ENCODE measurements around the gene GATA2.
A peak's percentile ranks its signal among the peaks of the same experiment; 100 is the strongest.

Gene GATA2

GRCh38 chr3:128524374-128525299, 31.6 kb upstream of the GATA2 start:
- Histone ChIP-seq H3K4me1 (ENCODE audit: control extremely low read depth in 1 of 4, control insufficient read depth in 4 of 4, insufficient read depth in 4 of 4, low read length in 3 of 4) (peaks cover 0 to 14% (median 5%) of the 10 kb centered on the region in 4 experiments), H3K9me3 (ENCODE audit: control extremely low read depth in 1 of 5, control insufficient read depth in 4 of 5, insufficient read depth in 2 of 5, low read depth in 1 of 5, low read length in 4 of 5) (no peaks in the 10 kb centered on the region), H3K4me3 (ENCODE audit: control insufficient read depth in 1 of 7, extremely low read depth in 1 of 7, insufficient read depth in 4 of 7, low read depth in 2 of 7, low read length in 6 of 7) (no peak overlapping the region), H3K36me3 (ENCODE audit: control insufficient read depth in 4 of 4, insufficient read depth in 4 of 4, low read length in 3 of 4) (no peaks in the 10 kb centered on the region), H3K27ac (ENCODE audit: insufficient read depth in 1 of 2, low read depth in 1 of 2, low read length in 2 of 2, poor library complexity in 1 of 2, severe bottlenecking in 2 of 2) (no peak overlapping the region), H3K27me3 (replicated peaks in 2 of 5; ENCODE audit: control insufficient read depth in 4 of 5, insufficient read depth in 5 of 5, low read length in 4 of 5) (no peaks in the 10 kb centered on the region)
- no peak for DNase-seq
- 92% methylated on average over 8 of the region's 10 CpGs for WGBS (ENCODE audit: insufficient coverage)
- POLR2A ChIA-PET: no interaction called here
- CTCF ChIA-PET: interaction anchor here (0.8 to 3.1 kb wide), 5 partner anchors 12 to 100 kb away, joined by 3 to 10 read pairs (median 3); no protein-coding TSS in a partner anchor

GRCh38 chr3:128523591-128523990, 30.6 kb upstream of the GATA2 start:
- Histone ChIP-seq H3K9me3 (ENCODE audit: control extremely low read depth in 1 of 5, control insufficient read depth in 4 of 5, insufficient read depth in 2 of 5, low read depth in 1 of 5, low read length in 4 of 5) (no peaks in the 10 kb centered on the region), H3K27me3 (replicated peaks in 2 of 5; ENCODE audit: control insufficient read depth in 4 of 5, insufficient read depth in 5 of 5, low read length in 4 of 5) (no peaks in the 10 kb centered on the region), H3K36me3 (ENCODE audit: control insufficient read depth in 4 of 4, insufficient read depth in 4 of 4, low read length in 3 of 4) (no peaks in the 10 kb centered on the region), H3K27ac (ENCODE audit: insufficient read depth in 1 of 2, low read depth in 1 of 2, low read length in 2 of 2, poor library complexity in 1 of 2, severe bottlenecking in 2 of 2) (no peak overlapping the region), H3K4me3 (ENCODE audit: control insufficient read depth in 1 of 7, extremely low read depth in 1 of 7, insufficient read depth in 4 of 7, low read depth in 2 of 7, low read length in 6 of 7) (no peak overlapping the region), H3K4me1 (ENCODE audit: control extremely low read depth in 1 of 4, control insufficient read depth in 4 of 4, insufficient read depth in 4 of 4, low read length in 3 of 4) (peaks cover 0 to 14% (median 5%) of the 10 kb centered on the region in 4 experiments)
- POLR2A ChIA-PET: interaction anchor here (0.5 kb wide), 1 partner anchor 9 kb away, joined by 3 read pairs; no protein-coding TSS in a partner anchor
- CTCF ChIA-PET: interaction anchor here (1.5 to 3.1 kb wide), 3 partner anchors 11 to 24 kb away, joined by 3 to 10 read pairs (median 4); no protein-coding TSS in a partner anchor
- DNase-seq: peak; percentile 45 to 88 (median 85)
- WGBS (ENCODE audit: insufficient coverage): 84% methylated on average over 15 of the region's 16 CpGs

- POLR2A ChIA-PET: no interaction called here
- no peak overlapping the region for H3K4me3 ChIP-seq (ENCODE audit: control insufficient read depth in 1 of 7, extremely low read depth in 1 of 7, insufficient read depth in 4 of 7, low read depth in 2 of 7, low read length in 6 of 7)
- H3K9me3 ChIP-seq (ENCODE audit: control extremely low read depth in 1 of 5, control insufficient read depth in 4 of 5, insufficient read depth in 2 of 5, low read depth in 1 of 5, low read length in 4 of 5): no peaks in the 10 kb centered on the region
- no peak overlapping the region for H3K27ac ChIP-seq (ENCODE audit: insufficient read depth in 1 of 2, low read depth in 1 of 2, low read length in 2 of 2, poor library complexity in 1 of 2, severe bottlenecking in 2 of 2)
- H3K4me1 ChIP-seq (ENCODE audit: control extremely low read depth in 1 of 4, control insufficient read depth in 4 of 4, insufficient read depth in 4 of 4, low read length in 3 of 4): peaks cover 0 to 14% (median 5%) of the 10 kb centered on the region in 4 experiments
- CTCF ChIA-PET: interaction anchor here (0.8 kb wide), 1 partner anchor 84 kb away, joined by 3 read pairs; no protein-coding TSS in a partner anchor
- 100% methylated on average over 1 of the region's 1 CpG for WGBS (ENCODE audit: insufficient coverage)
- no peaks in the 10 kb centered on the region for H3K27me3 ChIP-seq (replicated peaks in 2 of 5; ENCODE audit: control insufficient read depth in 4 of 5, insufficient read depth in 5 of 5, low read length in 4 of 5)
- H3K36me3 ChIP-seq (ENCODE audit: control insufficient read depth in 4 of 4, insufficient read depth in 4 of 4, low read length in 3 of 4): no peaks in the 10 kb centered on the region
- DNase-seq: no peak
These were observed 28.7 kb upstream of the GATA2 start for GRCh38 chr3:128521715-128522114.

- ChIA-PET POLR2A (no interaction called here), CTCF (interaction anchor here (0.8 to 1.3 kb wide), 3 partner anchors 10 to 69 kb away, joined by 3 to 4 read pairs (median 3); no protein-coding TSS in a partner anchor)
These were observed 25.8 kb upstream of the GATA2 start for GRCh38 chr3:128518587-128519490.

GRCh38 chr3:128517648-128518047, 24.6 kb upstream of the GATA2 start:
- CTCF ChIA-PET: interaction anchor here (1.2 to 1.3 kb wide), 2 partner anchors 9 to 11 kb away, joined by 3 to 4 read pairs; no protein-coding TSS in a partner anchor
- no peaks in the 10 kb centered on the region for H3K27me3 ChIP-seq (replicated peaks in 2 of 5; ENCODE audit: control insufficient read depth in 4 of 5, insufficient read depth in 5 of 5, low read length in 4 of 5)
- peaks cover 0 to 4% (median 0%) of the 10 kb centered on the region in 4 experiments for H3K4me1 ChIP-seq (ENCODE audit: control extremely low read depth in 1 of 4, control insufficient read depth in 4 of 4, insufficient read depth in 4 of 4, low read length in 3 of 4)
- no peak overlapping the region for H3K27ac ChIP-seq (ENCODE audit: insufficient read depth in 1 of 2, low read depth in 1 of 2, low read length in 2 of 2, poor library complexity in 1 of 2, severe bottlenecking in 2 of 2)
- peaks cover 0 to 14% (median 3%) of the 10 kb centered on the region in 5 experiments for H3K9me3 ChIP-seq (ENCODE audit: control extremely low read depth in 1 of 5, control insufficient read depth in 4 of 5, insufficient read depth in 2 of 5, low read depth in 1 of 5, low read length in 4 of 5)
- no peak overlapping the region for H3K4me3 ChIP-seq (ENCODE audit: control insufficient read depth in 1 of 7, extremely low read depth in 1 of 7, insufficient read depth in 4 of 7, low read depth in 2 of 7, low read length in 6 of 7)
- WGBS (ENCODE audit: insufficient coverage): 87% methylated on average over 3 of the region's 4 CpGs
- POLR2A ChIA-PET: no interaction called here
- no peak for DNase-seq
- no peaks in the 10 kb centered on the region for H3K36me3 ChIP-seq (ENCODE audit: control insufficient read depth in 4 of 4, insufficient read depth in 4 of 4, low read length in 3 of 4)

More at GRCh38 chr3:128518587-128519490, 25.8 kb upstream of the GATA2 start:
- Histone ChIP-seq H3K4me1 (ENCODE audit: control extremely low read depth in 1 of 4, control insufficient read depth in 4 of 4, insufficient read depth in 4 of 4, low read length in 3 of 4) (peaks cover 0 to 7% (median 4%) of the 10 kb centered on the region in 4 experiments), H3K36me3 (ENCODE audit: control insufficient read depth in 4 of 4, insufficient read depth in 4 of 4, low read length in 3 of 4) (no peaks in the 10 kb centered on the region), H3K9me3 (ENCODE audit: control extremely low read depth in 1 of 5, control insufficient read depth in 4 of 5, insufficient read depth in 2 of 5, low read depth in 1 of 5, low read length in 4 of 5) (peaks cover 0 to 11% (median 3%) of the 10 kb centered on the region in 5 experiments), H3K27ac (ENCODE audit: insufficient read depth in 1 of 2, low read depth in 1 of 2, low read length in 2 of 2, poor library complexity in 1 of 2, severe bottlenecking in 2 of 2) (no peak overlapping the region), H3K27me3 (replicated peaks in 2 of 5; ENCODE audit: control insufficient read depth in 4 of 5, insufficient read depth in 5 of 5, low read length in 4 of 5) (no peaks in the 10 kb centered on the region), H3K4me3 (ENCODE audit: control insufficient read depth in 1 of 7, extremely low read depth in 1 of 7, insufficient read depth in 4 of 7, low read depth in 2 of 7, low read length in 6 of 7) (no peak overlapping the region)
- 87% methylated on average over 7 of the region's 12 CpGs for WGBS (ENCODE audit: insufficient coverage)
- DNase-seq: no peak

- peaks cover 0 to 14% (median 3%) of the 10 kb centered on the region in 5 experiments for H3K9me3 ChIP-seq (ENCODE audit: control extremely low read depth in 1 of 5, control insufficient read depth in 4 of 5, insufficient read depth in 2 of 5, low read depth in 1 of 5, low read length in 4 of 5)
- no peaks in the 10 kb centered on the region for H3K27me3 ChIP-seq (replicated peaks in 2 of 5; ENCODE audit: control insufficient read depth in 4 of 5, insufficient read depth in 5 of 5, low read length in 4 of 5)
- no peak overlapping the region for H3K27ac ChIP-seq (ENCODE audit: insufficient read depth in 1 of 2, low read depth in 1 of 2, low read length in 2 of 2, poor library complexity in 1 of 2, severe bottlenecking in 2 of 2)
- ChIA-PET POLR2A (no interaction called here), CTCF (no interaction called here)
- H3K4me3 ChIP-seq (ENCODE audit: control insufficient read depth in 1 of 7, extremely low read depth in 1 of 7, insufficient read depth in 4 of 7, low read depth in 2 of 7, low read length in 6 of 7): no peak overlapping the region
- H3K36me3 ChIP-seq (ENCODE audit: control insufficient read depth in 4 of 4, insufficient read depth in 4 of 4, low read length in 3 of 4): no peaks in the 10 kb centered on the region
- WGBS (ENCODE audit: insufficient coverage): no CpG with 5 or more reads among the region's 1 CpG
- H3K4me1 ChIP-seq (ENCODE audit: control extremely low read depth in 1 of 4, control insufficient read depth in 4 of 4, insufficient read depth in 4 of 4, low read length in 3 of 4): peaks cover 0 to 4% (median 0%) of the 10 kb centered on the region in 4 experiments
- DNase-seq: peak in 1 of 3 donors; percentile 31
These were observed 23.0 kb upstream of the GATA2 start for GRCh38 chr3:128515967-128516366.
